Mucosa of descending colon (tissue), 3 donors: ENCODE results near the gene TMEM200A. TPM values are rescaled to one million over a fixed set of nuclear protein-coding genes. Genes with fewer than 3 reads are reported as not detected.

ENCODE experiments used
- ATAC-seq: fragments of 200-7000 bp; cut with Tn5 transposase; one replicate; pipeline ENCODE4 v1.9.1; 2020; ENCODE audit warnings: mild to moderate bottlenecking, moderate library complexity
- DNase-seq, 3 donors: peaks; one replicate each; pipeline ENCODE4 v3.0.0-alpha.2; 2020
- H3K36me3 ChIP-seq: fragments of 200-600 bp; one replicate; pipeline ENCODE4 v1.8.0; 2021; ENCODE audit warnings: low read depth, mild to moderate bottlenecking
- H3K4me1 ChIP-seq: fragments of 200-600 bp; one replicate; pipeline ENCODE4 v1.8.0; 2021; ENCODE audit warnings: low read depth, mild to moderate bottlenecking
- H3K4me3 ChIP-seq: fragments of 200-600 bp; one replicate; pipeline ENCODE4 v1.8.0; 2021; ENCODE audit warnings: mild to moderate bottlenecking
- H3K9me3 ChIP-seq: fragments of 200-600 bp; one replicate; pipeline ENCODE4 v1.8.0; 2021; ENCODE audit warnings: mild to moderate bottlenecking
- CTCF ChIP-seq: fragments of 200-600 bp; IDR thresholded peaks from one replicate; pipeline ENCODE4 v1.8.0; 2022; ENCODE audit warnings: antibody characterized with exemption, mild to moderate bottlenecking
- intact Hi-C, 2 donors: fragments of 100-400 bp; cut with DNase I in 1 of 2; cut with micrococcal nuclease in 1 of 2; formaldehyde crosslinking; loops; one replicate each; pipeline versions ENCODE4 v1.11.0 to v1.11.1; 2022; cut with DNase I, micrococcal nuclease
- total RNA-seq, 3 donors: library from RNA; stranded (reverse); fragmentation: NEBNext Ultra II Directional in 2 of 3; extraction: Animal tissue kit (Norgen Biotek cat#: 25700) in 2 of 3; gene quantifications; one replicate each; pipeline versions ENCODE4 v1.2.1 to v1.2.4, GENCODE V29; 2021 to 2023
- donor health status: DM: no; HTN: no; CAD: no; lungs with moderate emphysema.
- donor health status: DM: no; HTN: no; CAD: no.
- donor health status: DM: no; HTN: yes; CAD: no.

Gene TMEM200A
- total RNA-seq, 3 donors from 2014 or later = 8.1 to 60.4 (median 8.6) TPM

GRCh38 chr6:130424710-130425109 lies 58.9 kb downstream of the TMEM200A start:
- intact Hi-C loops = no loop called here
- H3K4me1 ChIP-seq = no peaks in the 10 kb centered on the region
- DNase-seq (no peak), ATAC-seq (no peak)
- H3K9me3 ChIP-seq = no peaks in the 10 kb centered on the region
- no peak overlapping the region for H3K4me3 ChIP-seq
- no peaks in the 10 kb centered on the region for H3K36me3 ChIP-seq
- TF ChIP-seq CTCF = no peak

GRCh38 chr6:130425537-130425936 lies 59.7 kb downstream of the TMEM200A start:
- H3K9me3 ChIP-seq = no peaks in the 10 kb centered on the region
- ATAC-seq (no peak), DNase-seq (no peak)
- H3K4me1 ChIP-seq = no peaks in the 10 kb centered on the region
- H3K36me3 ChIP-seq = no peaks in the 10 kb centered on the region
- intact Hi-C loops = no loop called here
- TF ChIP-seq CTCF = no peak
- no peak overlapping the region for H3K4me3 ChIP-seq

- Histone ChIP-seq H3K36me3 (no peaks in the 10 kb centered on the region), H3K4me1 (no peaks in the 10 kb centered on the region), H3K9me3 (no peaks in the 10 kb centered on the region), H3K4me3 (no peak overlapping the region)
- DNase-seq (no peak), ATAC-seq (no peak)
- TF ChIP-seq CTCF = no peak
- intact Hi-C loops = no loop called here
These were observed 60.4 kb downstream of the TMEM200A start for GRCh38 chr6:130426066-130426721.

GRCh38 chr6:130431346-130431852 lies 65.6 kb downstream of the TMEM200A start:
- DNase-seq = no peak

GRCh38 chr6:130432838-130433237 lies 67.0 kb downstream of the TMEM200A start:
- intact Hi-C loops = no loop called here
- Histone ChIP-seq H3K4me1 (no peaks in the 10 kb centered on the region), H3K4me3 (no peak overlapping the region), H3K36me3 (no peaks in the 10 kb centered on the region), H3K9me3 (no peaks in the 10 kb centered on the region)
- DNase-seq = no peak
- TF ChIP-seq CTCF = no peak
- no peak for ATAC-seq

More at GRCh38 chr6:130431346-130431852, 65.6 kb downstream of the TMEM200A start:
- Histone ChIP-seq H3K4me3 (no peak overlapping the region), H3K4me1 (no peaks in the 10 kb centered on the region), H3K36me3 (no peaks in the 10 kb centered on the region), H3K9me3 (no peaks in the 10 kb centered on the region)
- no peak for ATAC-seq
- no peak for TF ChIP-seq CTCF
- intact Hi-C loops = no loop called here
